ENCODE measurements around the gene GOLGA6L10. TPM values are rescaled to one million over a fixed set of nuclear protein-coding genes. Genes with fewer than 3 reads are reported as not detected.
"Not testable (repeated sequence)": the region's sequence is repeated elsewhere in the genome, so short reads cannot be mapped to it uniquely, and the experiment has no call there.

GOLGA6L10 gene
- total and polyA plus RNA-seq, 2 of the 4 experiments (the other 2 are of a cell fraction), result under 0.01 to 0.79 TPM

- H2AK9ac ChIP-seq (replicated peaks; ENCODE audit: low read depth, low read length, poor library complexity); H3K9me3 ChIP-seq (ENCODE audit: control insufficient read depth, insufficient read depth, low read length); BruUV-seq (replicated peaks); H3K4me3 ChIP-seq (ENCODE audit: insufficient read depth, low read depth, low read length); H3K56ac ChIP-seq (ENCODE audit: extremely low read depth, insufficient read depth, low read length); H2BK20ac ChIP-seq (ENCODE audit: low read depth, low read length); ATAC-seq (ENCODE audit: low read depth); H3K23ac ChIP-seq (ENCODE audit: low read depth, low read length); H3K4me1 ChIP-seq (ENCODE audit: control insufficient read depth, insufficient read depth, low read length); in situ Hi-C loops (cut with MboI; ENCODE audit: low sequenced_read_pairs); H3K9me1 ChIP-seq (ENCODE audit: insufficient read depth, low read length); H3K14ac ChIP-seq (replicated peaks; ENCODE audit: low read depth, low read length); dilution Hi-C loops (cut with HindIII; ENCODE audit: low sequenced_read_pairs, unreplicated experiment); H2BK5ac ChIP-seq (ENCODE audit: low read depth, low read length, poor library complexity, severe bottlenecking); H4K91ac ChIP-seq (ENCODE audit: insufficient read depth, low read depth, low read length); H2AK5ac ChIP-seq (ENCODE audit: low read depth, low read length); H2BK15ac ChIP-seq (ENCODE audit: low read depth, low read length); DNase-seq; H3K4me2 ChIP-seq (ENCODE audit: low read depth, low read length); H3K27ac ChIP-seq (ENCODE audit: insufficient read depth, low read length); H4K20me1 ChIP-seq (ENCODE audit: insufficient read depth, low read length); CTCF ChIA-PET; H3K27me3 ChIP-seq (ENCODE audit: control insufficient read depth, insufficient read depth, low read length); H3K79me1 ChIP-seq (ENCODE audit: low read depth in 1 of 2, low read length in 2 of 2); H4K5ac ChIP-seq (ENCODE audit: low read depth, low read length); H3K18ac ChIP-seq (ENCODE audit: low read depth, low read length); intact Hi-C loops (cut with micrococcal nuclease); H3K9ac ChIP-seq (ENCODE audit: low read depth, low read length); H2AFZ ChIP-seq (replicated peaks; ENCODE audit: low read length, poor library complexity); H3K36me3 ChIP-seq (ENCODE audit: control insufficient read depth, insufficient read depth, low read length); H2BK120ac ChIP-seq (ENCODE audit: low read depth, low read length); H4K8ac ChIP-seq (ENCODE audit: low read depth in 2 of 2, low read length in 2 of 2); POLR2A ChIA-PET (ENCODE audit: unreplicated experiment); H3K4ac ChIP-seq (ENCODE audit: low read depth, low read length): not testable (repeated sequence)
- WGBS, 2 experiments (ENCODE audit: extremely low coverage in 2 of 2, insufficient read length in 1 of 2), result 69% methylated on average over 5 of the region's 7 CpGs; no CpG with 5 or more reads in 1 of the 2 experiments
Measured at GRCh38 chr15:82317516-82317915, 31.8 kb downstream of the GOLGA6L10 start.
